ENCODE data around the gene JTB.

The JTB gene

DNA sequence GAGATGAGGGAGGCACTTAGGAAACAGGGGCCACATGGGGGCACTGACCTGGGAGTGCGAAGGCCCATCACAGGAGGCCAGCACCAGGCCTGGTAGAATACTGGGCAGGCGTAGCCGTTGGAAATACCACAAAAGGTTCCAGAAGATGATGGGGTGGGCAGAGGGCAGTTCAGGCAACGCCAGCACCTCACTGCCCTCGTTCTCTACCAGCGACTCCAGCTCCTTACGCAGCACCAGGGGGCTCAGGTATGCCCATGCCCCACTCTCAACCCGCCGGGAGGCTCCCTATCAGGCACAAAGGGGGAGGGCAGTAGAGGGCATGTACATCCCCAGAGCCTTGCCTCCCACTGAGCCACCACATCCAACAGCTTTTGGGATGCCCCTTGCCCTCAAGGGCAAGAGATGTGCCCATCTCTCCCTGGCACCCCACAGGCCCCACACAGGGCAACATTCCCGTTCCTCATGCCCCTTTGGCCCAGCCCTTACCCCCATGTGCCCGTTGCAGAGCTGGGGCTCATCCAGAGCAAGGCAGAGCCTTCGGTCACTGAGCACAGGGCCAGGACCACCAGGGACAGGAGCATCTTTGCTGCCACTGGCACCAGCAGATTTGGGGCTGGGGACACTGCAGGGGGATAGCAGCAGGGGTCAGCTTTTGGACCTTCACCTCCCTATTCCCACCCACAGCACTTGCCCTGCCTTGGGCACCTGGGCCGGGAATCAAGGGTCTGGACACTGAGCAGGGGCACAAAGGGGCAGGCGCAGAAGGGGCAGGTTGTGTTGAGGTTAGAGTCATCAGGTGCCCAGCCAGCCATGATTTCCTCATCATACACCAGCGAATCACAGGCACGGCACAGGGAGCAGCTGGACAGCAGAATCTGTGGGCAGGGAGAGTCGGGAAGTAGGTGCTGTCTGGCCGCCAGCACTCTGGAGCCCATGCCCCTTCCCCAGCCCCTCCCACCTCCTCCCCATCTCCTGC lies 45.0 kb downstream of the JTB start:
- DNase-seq (ENCODE audit: low read depth): no peak

DNA sequence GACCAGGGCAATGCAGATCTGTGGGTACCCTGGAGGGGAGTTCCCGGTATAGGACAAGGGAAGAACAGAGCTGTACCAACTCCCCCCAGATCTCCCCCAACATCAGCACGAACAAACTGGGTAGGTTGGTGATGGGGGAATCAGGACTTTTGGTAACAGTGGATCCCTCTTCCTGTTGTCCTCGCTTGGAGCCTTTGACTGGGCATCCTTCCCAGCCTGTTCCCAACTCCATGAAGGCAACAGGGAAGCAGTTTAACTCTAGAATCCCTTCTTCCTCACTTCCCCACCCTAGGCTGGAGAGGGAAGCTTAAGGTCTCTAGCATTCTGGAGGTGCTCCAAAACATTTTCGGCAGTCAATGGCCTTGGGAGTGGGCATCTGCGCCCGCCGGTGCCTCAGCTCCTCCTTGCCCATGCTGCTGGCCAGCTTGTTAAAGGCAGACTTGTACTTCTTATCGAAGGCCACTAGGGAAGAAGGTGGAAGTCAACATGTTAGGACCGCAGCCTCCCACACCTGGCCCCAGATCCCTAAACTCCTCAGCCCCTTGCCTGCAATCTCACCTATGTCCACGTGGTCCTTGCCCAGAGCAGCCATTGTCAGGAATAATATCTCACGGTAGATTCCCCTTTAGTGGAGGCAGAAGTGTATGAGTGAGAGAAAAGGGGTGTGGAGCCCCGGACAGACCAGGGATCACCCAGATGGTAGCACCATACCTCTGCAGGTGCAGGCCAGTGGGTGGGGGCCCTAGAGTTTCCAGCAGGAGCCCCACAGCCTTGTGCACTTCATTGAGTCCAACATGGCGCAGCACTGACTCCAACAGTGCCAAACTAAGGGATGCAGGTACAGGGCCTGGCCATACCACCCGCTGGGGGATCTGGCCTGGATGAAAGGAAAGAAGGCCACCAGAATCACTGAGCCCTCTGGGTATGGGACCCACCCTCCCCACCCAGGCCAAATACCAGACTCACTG lies 47.2 kb downstream of the JTB start:
- no peak for DNase-seq (ENCODE audit: low read depth)

DNA sequence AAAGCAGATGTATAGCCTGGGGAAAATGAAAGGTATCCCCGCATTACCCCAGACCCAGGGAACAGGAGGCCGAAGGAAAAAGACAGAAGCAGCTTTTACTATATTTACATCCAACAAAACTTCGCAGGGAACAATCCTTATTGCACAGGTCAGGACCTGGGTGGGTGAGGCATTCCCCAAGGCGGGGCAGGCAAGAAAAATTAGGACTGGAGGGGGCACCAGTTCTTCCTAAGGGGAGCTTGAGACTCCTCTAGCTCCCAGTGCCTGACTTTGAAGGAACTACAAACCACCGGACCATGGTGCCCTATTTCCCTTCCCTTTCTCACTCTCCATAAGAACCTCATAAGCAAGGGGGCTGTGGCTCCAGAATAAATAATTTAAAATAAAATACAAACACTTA lies 48.0 kb downstream of the JTB start:
- no peak for DNase-seq (ENCODE audit: low read depth)

DNA sequence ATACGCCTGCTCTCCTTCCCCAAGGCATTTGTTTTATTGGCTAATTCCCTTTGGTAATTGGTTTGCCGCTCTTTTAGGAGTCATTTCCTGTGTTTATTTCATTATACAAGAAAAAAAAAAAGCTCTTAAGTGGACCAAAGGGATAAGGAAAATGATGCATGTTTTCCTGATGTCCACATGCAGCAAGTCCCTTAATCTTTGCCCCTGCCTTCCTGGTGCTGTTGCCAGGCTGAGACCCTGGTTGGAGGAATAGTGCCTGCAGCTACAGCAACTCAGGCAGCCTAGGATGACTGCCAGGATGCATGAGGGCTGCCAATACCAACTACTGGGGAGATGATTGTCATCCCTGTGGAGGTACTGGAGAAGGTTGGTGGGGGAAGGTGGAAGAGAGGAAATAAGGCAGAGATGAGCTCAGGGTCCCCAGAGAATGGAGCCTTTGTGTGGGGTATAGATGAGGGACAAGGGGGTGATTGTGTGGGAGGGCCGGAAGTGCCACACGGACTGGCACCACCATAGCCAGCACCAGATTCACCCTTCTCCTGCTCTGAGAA lies 48.6 kb downstream of the JTB start:
- no peak for DNase-seq (ENCODE audit: low read depth)

DNA sequence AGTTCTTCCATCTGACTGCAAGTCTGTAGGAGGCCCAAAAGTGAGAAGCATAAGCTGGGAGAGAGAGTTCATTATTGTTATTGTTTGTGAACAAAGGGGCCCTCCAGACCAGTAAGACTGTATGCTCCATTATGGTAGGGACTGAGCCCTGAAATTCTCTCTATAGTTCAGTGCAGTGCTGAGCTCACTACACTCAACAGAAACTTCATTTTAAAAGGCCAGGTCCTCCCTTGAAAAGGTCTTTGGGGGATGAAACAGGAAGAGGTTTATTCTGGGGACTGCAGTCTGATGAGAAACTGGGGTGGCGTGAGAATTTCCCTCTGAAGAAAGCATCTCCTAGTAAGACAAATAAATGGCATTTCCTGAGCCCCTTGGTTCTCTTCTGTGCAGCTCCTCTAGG lies 49.2 kb downstream of the JTB start:
- DNase-seq (ENCODE audit: low read depth): no peak

DNA sequence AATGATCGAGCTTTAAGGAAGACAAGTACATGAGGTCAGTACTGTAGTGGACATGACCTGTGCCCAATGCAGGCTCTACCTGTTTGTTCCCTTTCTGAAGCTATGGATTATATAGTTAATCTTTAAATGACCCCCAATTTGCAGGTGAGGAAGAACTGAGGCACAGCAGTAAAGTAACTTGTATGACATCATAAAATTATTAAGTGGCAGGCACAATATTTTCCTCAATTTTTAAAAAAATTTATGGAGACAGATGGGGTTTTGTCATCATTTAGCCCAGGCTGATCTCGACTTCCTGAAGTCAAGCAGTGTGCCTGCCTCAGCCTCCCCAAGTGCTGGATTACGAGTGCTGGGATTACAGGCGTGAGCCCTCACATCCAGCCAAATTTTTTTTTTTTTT lies 51.1 kb downstream of the JTB start:
- no peak for DNase-seq (ENCODE audit: low read depth)
